ENCODE data around the gene TSPAN2.

Gene TSPAN2

DNA sequence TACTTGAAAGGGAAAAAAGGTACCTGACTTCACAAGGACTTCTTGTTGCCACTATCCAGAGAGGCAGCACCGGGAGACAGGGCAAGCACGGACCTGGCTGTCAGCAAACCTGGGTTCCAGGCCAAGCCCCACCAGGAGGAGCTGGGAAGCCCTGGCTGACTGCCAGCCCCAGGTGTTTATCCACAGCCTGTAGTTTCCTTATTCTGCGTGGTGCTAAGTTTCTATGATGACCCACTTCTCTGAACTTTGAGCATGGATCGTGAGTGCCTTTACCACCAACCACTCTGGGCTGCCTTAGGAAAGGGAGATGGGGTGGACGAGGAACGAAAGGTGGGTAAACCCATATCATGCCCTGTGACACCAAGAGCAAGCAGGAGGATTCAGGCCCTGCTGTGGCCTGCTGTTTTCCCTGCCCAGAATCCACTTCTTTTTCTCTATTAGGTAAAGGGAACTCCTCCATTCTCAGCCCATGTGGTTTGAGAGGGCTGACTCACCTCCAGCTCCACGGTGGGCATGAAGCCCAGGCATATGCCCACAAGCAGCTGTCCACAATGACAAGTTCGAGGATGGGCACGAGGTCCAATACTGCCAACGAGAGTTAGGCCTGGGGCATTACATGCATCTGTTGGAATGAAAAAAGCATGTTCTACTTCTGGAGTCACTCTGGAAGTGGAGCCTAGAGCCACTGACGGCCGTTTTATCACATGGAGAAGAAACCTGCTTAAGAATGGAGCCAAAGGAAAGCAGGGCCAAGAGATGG, 20.3 kb downstream of the TSPAN2 start:
- TF ChIP-seq YY1 (IDR thresholded peaks at IDR 0.05; ENCODE audit: low read depth) (no peak), NFIC (IDR thresholded peaks at IDR 0.05) (peak; percentile 74)

DNA sequence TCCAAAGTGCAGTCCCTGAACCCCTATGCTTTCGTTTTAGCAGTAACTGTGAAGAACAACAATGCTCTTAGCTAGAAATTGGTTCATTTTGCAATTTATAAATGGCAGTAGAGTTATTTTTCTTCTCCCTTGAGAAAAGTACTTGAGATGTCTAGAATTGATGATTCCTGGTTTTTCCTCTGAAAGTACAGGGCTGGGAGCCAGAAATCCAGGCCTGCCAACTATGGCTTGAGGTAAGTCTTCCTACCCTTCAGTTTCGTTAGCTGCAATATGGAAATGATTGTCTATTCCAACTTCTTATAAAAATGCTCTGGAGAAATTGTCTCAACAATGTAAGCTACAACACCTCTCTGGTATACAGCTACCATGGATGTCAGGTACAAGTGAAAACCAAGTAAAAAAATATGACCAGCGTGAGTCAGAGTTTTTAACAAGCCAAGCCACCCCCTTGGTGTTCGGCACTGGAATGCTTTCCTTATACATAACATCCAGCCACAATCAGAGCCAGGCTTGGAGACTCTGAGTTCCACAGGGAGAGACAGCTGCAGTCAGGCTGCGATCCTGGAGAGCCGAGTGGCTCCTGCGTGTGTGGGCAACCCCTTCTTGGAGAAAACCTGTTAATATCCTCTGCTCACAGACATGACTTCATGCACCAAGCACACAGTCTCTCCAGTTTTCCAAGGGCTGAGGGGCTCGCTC, 22.0 kb downstream of the TSPAN2 start:
- TF ChIP-seq CEBPB (IDR thresholded peaks at IDR 0.05) (no peak), RAD21 (IDR thresholded peaks at IDR 0.05; ENCODE audit: low read depth) (no peak), FOXM1 (IDR thresholded peaks at IDR 0.05; ENCODE audit: borderline replicate concordance, low read depth) (no peak), CREB1 (IDR thresholded peaks at IDR 0.05; ENCODE audit: low read depth) (no peak), NFIC (IDR thresholded peaks at IDR 0.05) (no peak), ZBTB7A (IDR thresholded peaks at IDR 0.05; ENCODE audit: low read depth) (no peak), TEAD4 (IDR thresholded peaks at IDR 0.05) (no peak), EGR1 (IDR thresholded peaks at IDR 0.05) (no peak), TAF1 (IDR thresholded peaks at IDR 0.05; ENCODE audit: low read depth) (no peak), EP300 (IDR thresholded peaks at IDR 0.05; ENCODE audit: borderline replicate concordance) (no peak), TCF12 (IDR thresholded peaks at IDR 0.05; ENCODE audit: low read depth) (no peak), YY1 (IDR thresholded peaks at IDR 0.05; ENCODE audit: low read depth) (no peak)
- TF ChIP-seq, protein P1, sequence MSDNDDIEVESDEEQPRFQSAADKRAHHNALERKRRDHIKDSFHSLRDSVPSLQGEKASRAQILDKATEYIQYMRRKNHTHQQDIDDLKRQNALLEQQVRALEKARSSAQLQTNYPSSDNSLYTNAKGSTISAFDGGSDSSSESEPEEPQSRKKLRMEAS (IDR thresholded peaks at IDR 0.05): no peak
- TF ChIP-seq, protein P2, sequence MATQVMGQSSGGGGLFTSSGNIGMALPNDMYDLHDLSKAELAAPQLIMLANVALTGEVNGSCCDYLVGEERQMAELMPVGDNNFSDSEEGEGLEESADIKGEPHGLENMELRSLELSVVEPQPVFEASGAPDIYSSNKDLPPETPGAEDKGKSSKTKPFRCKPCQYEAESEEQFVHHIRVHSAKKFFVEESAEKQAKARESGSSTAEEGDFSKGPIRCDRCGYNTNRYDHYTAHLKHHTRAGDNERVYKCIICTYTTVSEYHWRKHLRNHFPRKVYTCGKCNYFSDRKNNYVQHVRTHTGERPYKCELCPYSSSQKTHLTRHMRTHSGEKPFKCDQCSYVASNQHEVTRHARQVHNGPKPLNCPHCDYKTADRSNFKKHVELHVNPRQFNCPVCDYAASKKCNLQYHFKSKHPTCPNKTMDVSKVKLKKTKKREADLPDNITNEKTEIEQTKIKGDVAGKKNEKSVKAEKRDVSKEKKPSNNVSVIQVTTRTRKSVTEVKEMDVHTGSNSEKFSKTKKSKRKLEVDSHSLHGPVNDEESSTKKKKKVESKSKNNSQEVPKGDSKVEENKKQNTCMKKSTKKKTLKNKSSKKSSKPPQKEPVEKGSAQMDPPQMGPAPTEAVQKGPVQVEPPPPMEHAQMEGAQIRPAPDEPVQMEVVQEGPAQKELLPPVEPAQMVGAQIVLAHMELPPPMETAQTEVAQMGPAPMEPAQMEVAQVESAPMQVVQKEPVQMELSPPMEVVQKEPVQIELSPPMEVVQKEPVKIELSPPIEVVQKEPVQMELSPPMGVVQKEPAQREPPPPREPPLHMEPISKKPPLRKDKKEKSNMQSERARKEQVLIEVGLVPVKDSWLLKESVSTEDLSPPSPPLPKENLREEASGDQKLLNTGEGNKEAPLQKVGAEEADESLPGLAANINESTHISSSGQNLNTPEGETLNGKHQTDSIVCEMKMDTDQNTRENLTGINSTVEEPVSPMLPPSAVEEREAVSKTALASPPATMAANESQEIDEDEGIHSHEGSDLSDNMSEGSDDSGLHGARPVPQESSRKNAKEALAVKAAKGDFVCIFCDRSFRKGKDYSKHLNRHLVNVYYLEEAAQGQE (IDR thresholded peaks at IDR 0.05; ENCODE audit: low read depth): no peak
- TF ChIP-seq, protein P3, sequence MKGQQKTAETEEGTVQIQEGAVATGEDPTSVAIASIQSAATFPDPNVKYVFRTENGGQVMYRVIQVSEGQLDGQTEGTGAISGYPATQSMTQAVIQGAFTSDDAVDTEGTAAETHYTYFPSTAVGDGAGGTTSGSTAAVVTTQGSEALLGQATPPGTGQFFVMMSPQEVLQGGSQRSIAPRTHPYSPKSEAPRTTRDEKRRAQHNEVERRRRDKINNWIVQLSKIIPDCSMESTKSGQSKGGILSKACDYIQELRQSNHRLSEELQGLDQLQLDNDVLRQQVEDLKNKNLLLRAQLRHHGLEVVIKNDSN (IDR thresholded peaks at IDR 0.05): no peak

DNA sequence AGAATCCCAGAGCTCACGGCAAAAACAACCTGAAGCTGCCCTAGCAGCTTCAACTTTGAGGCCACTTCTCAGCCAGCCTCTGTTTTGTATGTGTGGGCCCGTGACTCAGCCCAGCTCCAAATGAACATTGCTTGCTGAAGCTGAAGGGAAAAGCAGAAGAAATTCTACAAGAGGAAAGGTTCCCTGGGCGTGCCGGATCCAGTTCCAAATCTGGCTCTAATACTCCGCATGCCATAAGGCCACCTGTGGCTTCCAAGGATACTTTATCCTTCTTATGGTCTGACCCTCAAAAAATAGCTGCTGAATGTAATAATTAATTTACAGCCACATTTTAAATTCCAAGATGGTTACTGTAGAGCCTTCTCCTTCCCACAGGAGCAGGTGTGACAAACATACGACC, 24.3 kb downstream of the TSPAN2 start:
- TF ChIP-seq, protein P3 (IDR thresholded peaks at IDR 0.05): no peak
- TF ChIP-seq YY1 (IDR thresholded peaks at IDR 0.05; ENCODE audit: low read depth) (no peak), TEAD4 (IDR thresholded peaks at IDR 0.05) (no peak), TCF12 (IDR thresholded peaks at IDR 0.05; ENCODE audit: low read depth) (0 out of 2 replicates have a peak, but pooled peaks have one; percentile 24), FOXM1 (IDR thresholded peaks at IDR 0.05; ENCODE audit: borderline replicate concordance, low read depth) (no peak), NFIC (IDR thresholded peaks at IDR 0.05) (no peak), EGR1 (IDR thresholded peaks at IDR 0.05) (no peak), ZBTB7A (IDR thresholded peaks at IDR 0.05; ENCODE audit: low read depth) (no peak)
- TF ChIP-seq, protein P1 (IDR thresholded peaks at IDR 0.05): no peak

DNA sequence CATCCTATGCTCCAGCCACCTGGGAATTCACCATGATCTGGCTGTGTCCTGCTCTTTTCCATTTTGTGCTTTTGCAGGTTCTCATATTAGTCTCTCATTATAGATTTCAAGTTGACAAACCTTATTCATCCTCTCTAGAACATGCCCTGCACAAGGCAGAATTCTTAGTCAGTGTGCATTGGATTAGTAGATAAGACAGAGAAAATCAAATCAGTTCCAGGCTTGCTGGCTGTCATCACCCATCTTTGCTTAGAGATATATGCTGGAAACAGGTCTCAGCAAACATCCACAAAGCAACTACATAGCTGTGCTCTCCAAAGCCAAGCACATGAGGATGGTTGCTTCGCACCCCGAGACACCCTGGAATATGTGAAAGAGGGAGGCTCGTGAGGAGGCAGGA, 24.8 kb downstream of the TSPAN2 start:
- TF ChIP-seq TCF12 (IDR thresholded peaks at IDR 0.05; ENCODE audit: low read depth) (no peak), ZBTB7A (IDR thresholded peaks at IDR 0.05; ENCODE audit: low read depth) (no peak), FOXM1 (IDR thresholded peaks at IDR 0.05; ENCODE audit: borderline replicate concordance, low read depth) (no peak), CEBPB (IDR thresholded peaks at IDR 0.05) (no peak), RAD21 (IDR thresholded peaks at IDR 0.05; ENCODE audit: low read depth) (no peak)
- TF ChIP-seq, protein P2 (IDR thresholded peaks at IDR 0.05; ENCODE audit: low read depth): no peak
- TF ChIP-seq, protein P1 (IDR thresholded peaks at IDR 0.05): no peak

DNA sequence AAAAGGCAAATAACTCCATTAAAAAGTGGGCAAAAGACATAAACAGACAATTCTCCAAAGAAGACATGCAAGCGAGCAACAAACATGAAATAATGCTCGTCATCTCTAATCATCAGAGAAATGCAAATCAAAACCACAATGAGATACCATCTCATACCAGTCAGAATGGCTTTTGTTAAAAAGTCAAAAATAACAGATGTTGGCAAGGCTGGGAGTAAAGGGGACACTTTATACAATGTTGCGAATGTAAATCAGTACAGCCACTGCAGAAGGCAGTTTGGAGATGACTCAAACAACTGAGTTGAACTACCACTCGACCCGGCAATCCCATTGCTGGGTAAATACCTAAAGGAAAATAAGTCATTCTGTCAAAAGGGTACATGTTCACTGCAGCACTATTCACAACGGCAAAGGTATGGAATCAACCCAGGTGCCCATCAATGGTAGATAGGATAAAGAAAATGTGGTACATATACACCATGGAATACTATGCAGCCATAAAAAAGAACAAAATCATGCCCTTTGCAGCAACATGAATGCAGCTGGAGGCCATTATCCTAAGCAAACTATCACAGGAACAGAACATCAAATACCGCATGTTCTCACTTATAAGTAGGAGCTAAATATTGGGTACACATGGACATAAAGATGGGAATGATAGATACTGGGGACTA, 25.9 kb downstream of the TSPAN2 start:
- TF ChIP-seq TCF12 (IDR thresholded peaks at IDR 0.05; ENCODE audit: low read depth) (no peak), NFIC (IDR thresholded peaks at IDR 0.05) (no peak), YY1 (IDR thresholded peaks at IDR 0.05; ENCODE audit: low read depth) (no peak), CREB1 (IDR thresholded peaks at IDR 0.05; ENCODE audit: low read depth) (no peak), FOXM1 (IDR thresholded peaks at IDR 0.05; ENCODE audit: borderline replicate concordance, low read depth) (no peak), TEAD4 (IDR thresholded peaks at IDR 0.05) (no peak), EP300 (IDR thresholded peaks at IDR 0.05; ENCODE audit: borderline replicate concordance) (no peak), CEBPB (IDR thresholded peaks at IDR 0.05) (no peak), RAD21 (IDR thresholded peaks at IDR 0.05; ENCODE audit: low read depth) (no peak), ZBTB7A (IDR thresholded peaks at IDR 0.05; ENCODE audit: low read depth) (no peak), TAF1 (IDR thresholded peaks at IDR 0.05; ENCODE audit: low read depth) (no peak), EGR1 (IDR thresholded peaks at IDR 0.05) (no peak)
- TF ChIP-seq, protein P3 (IDR thresholded peaks at IDR 0.05): no peak
- TF ChIP-seq, protein P1 (IDR thresholded peaks at IDR 0.05): no peak
